Measurements from ENCODE around the gene UPF2. TPM values are rescaled to one million over a fixed set of nuclear protein-coding genes. Genes with fewer than 3 reads are reported as not detected.

UPF2 gene
- total RNA-seq, 1 experiment from 2014 or later = 18.7 TPM

Other genes starting within 250 kb of the UPF2 start
- 18.5 and 23.8 TPM in 2 replicates for gene PROSER2, start 219.5 kb downstream of the UPF2 start, total RNA-seq (2014; rRNA removed; shearing (Covaris generic))
- gene DHTKD1, start 26.1 kb upstream of the UPF2 start, total RNA-seq (2014; rRNA removed; shearing (Covaris generic)) = 21.0 and 22.3 TPM in 2 replicates
- gene SEC61A2, start 86.9 kb upstream of the UPF2 start, total RNA-seq (2014; rRNA removed; shearing (Covaris generic)) = 6.1 and 17.4 TPM in 2 replicates
- gene NUDT5, start 153.1 kb upstream of the UPF2 start, total RNA-seq (2014; rRNA removed; shearing (Covaris generic)) = 166 and 198 TPM in 2 replicates
- 205 and 332 TPM in 2 replicates for gene CDC123, start 153.4 kb upstream of the UPF2 start, total RNA-seq (2014; rRNA removed; shearing (Covaris generic))

Measured in A172 (cell line).